ENCODE data around the gene SORCS2.

SORCS2 gene

GRCh38 chr4:7151668-7152227, 40.6 kb upstream of the SORCS2 start:
- no peak overlapping the region for H3K27ac ChIP-seq (ENCODE audit: low read depth, low read length, poor library complexity, severe bottlenecking)
- no peaks in the 10 kb centered on the region for H3K4me1 ChIP-seq (ENCODE audit: insufficient read depth, low read length, severe bottlenecking)
- H3F3A ChIP-seq (ENCODE audit: insufficient read depth, low read length): no peaks in the 10 kb centered on the region
- H3K27me3 ChIP-seq (ENCODE audit: insufficient read depth, low read length): no peaks in the 10 kb centered on the region
- no peaks in the 10 kb centered on the region for H3K9me2 ChIP-seq (ENCODE audit: low read depth, low read length)
- no peak overlapping the region for H3K4me2 ChIP-seq (ENCODE audit: low read length)
- no peaks in the 10 kb centered on the region for H3K36me3 ChIP-seq (ENCODE audit: insufficient read depth, low read length)
- H4K20me1 ChIP-seq (ENCODE audit: insufficient read depth, low read length): no peaks in the 10 kb centered on the region
- H3K9me3 ChIP-seq (ENCODE audit: low read length): no peaks in the 10 kb centered on the region
- H3K4me3 ChIP-seq (ENCODE audit: low read depth, low read length, poor library complexity, severe bottlenecking): no peak overlapping the region
- no peak for TF ChIP-seq EZH2 (IDR thresholded peaks at IDR 0.05; ENCODE audit: borderline replicate concordance, low read length)
- no peak for TF ChIP-seq CTCF (IDR thresholded peaks at IDR 0.05; ENCODE audit: low read length)
- H3K79me2 ChIP-seq (ENCODE audit: insufficient read depth, low read length): no peaks in the 10 kb centered on the region
- no peak overlapping the region for H3K9ac ChIP-seq (ENCODE audit: low read length)
- no peak overlapping the region for H2AFZ ChIP-seq (ENCODE audit: low read length)

DNA sequence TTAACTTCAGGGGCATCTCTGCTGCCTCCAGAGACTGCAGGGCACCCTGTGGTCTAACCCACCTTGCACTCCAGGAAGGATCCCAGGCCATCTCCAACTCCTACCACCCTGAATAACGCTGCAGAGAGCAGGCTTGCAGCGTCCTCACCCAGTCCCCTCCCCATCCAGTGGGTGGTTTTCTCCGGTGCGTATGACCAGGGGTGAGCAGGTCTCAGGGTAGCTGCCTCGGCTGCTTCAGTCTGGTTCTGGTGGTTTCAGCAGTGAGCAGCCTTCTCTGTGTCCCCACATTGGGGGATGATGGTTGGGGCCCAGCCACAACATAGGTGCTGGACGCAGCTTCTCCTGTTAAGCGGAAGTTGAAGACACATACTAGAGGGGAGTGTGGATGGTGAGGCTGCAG, 38.6 kb upstream of the SORCS2 start:
- Histone ChIP-seq H3K27ac (ENCODE audit: low read depth, low read length, poor library complexity, severe bottlenecking) (no peak overlapping the region), H3F3A (ENCODE audit: insufficient read depth, low read length) (no peaks in the 10 kb centered on the region), H3K36me3 (ENCODE audit: insufficient read depth, low read length) (no peaks in the 10 kb centered on the region), H3K4me1 (ENCODE audit: insufficient read depth, low read length, severe bottlenecking) (no peaks in the 10 kb centered on the region), H2AFZ (ENCODE audit: low read length) (no peak overlapping the region), H3K4me3 (ENCODE audit: low read depth, low read length, poor library complexity, severe bottlenecking) (no peak overlapping the region), H3K79me2 (ENCODE audit: insufficient read depth, low read length) (no peaks in the 10 kb centered on the region), H3K9me2 (ENCODE audit: low read depth, low read length) (no peaks in the 10 kb centered on the region), H4K20me1 (ENCODE audit: insufficient read depth, low read length) (no peaks in the 10 kb centered on the region), H3K27me3 (ENCODE audit: insufficient read depth, low read length) (no peaks in the 10 kb centered on the region), H3K9ac (ENCODE audit: low read length) (no peak overlapping the region), H3K4me2 (ENCODE audit: low read length) (no peak overlapping the region), H3K9me3 (ENCODE audit: low read length) (no peaks in the 10 kb centered on the region)
- no peak for TF ChIP-seq EZH2 (IDR thresholded peaks at IDR 0.05; ENCODE audit: borderline replicate concordance, low read length)
- no peak for TF ChIP-seq CTCF (IDR thresholded peaks at IDR 0.05; ENCODE audit: low read length)

DNA sequence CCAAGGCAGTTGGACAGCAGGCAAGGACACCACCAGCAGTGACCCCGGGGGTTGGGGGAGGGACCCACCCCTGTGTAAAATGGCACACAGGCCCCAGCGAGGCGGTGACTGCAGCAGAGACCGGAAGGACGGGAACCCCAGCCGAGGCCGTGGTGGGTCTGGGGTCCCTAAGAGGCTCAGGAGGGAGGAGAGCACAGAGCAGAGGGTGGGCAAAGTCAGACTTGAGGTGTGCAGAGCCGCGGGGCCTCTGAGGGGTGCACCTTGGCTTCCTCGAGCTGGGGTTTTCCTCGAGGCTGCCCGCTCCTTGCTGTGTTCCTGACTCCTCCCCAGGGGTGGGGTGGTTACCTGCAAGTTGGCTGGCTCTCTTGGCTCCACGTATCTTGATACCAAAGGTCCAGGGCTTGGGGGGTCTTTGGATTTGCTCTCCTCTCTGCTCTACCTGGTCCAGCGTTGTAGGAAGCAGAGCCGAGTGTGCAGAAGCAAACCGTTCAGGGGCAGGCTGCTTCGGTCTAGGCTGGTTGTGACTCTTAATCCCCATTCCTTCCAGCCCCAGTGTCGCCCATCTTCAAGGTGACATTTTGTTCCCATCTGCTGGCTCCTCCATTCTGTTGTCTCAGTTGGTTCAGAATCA, 37.9 kb upstream of the SORCS2 start:
- Histone ChIP-seq H3K79me2 (ENCODE audit: insufficient read depth, low read length) (no peaks in the 10 kb centered on the region), H4K20me1 (ENCODE audit: insufficient read depth, low read length) (no peaks in the 10 kb centered on the region), H2AFZ (ENCODE audit: low read length) (no peak overlapping the region), H3K9ac (ENCODE audit: low read length) (no peak overlapping the region), H3K27ac (ENCODE audit: low read depth, low read length, poor library complexity, severe bottlenecking) (no peak overlapping the region), H3K4me2 (ENCODE audit: low read length) (no peak overlapping the region), H3K9me3 (ENCODE audit: low read length) (no peaks in the 10 kb centered on the region), H3K27me3 (ENCODE audit: insufficient read depth, low read length) (no peaks in the 10 kb centered on the region), H3K4me1 (ENCODE audit: insufficient read depth, low read length, severe bottlenecking) (no peaks in the 10 kb centered on the region), H3K4me3 (ENCODE audit: low read depth, low read length, poor library complexity, severe bottlenecking) (no peak overlapping the region), H3F3A (ENCODE audit: insufficient read depth, low read length) (no peaks in the 10 kb centered on the region), H3K9me2 (ENCODE audit: low read depth, low read length) (no peaks in the 10 kb centered on the region), H3K36me3 (ENCODE audit: insufficient read depth, low read length) (no peaks in the 10 kb centered on the region)
- TF ChIP-seq CTCF (IDR thresholded peaks at IDR 0.05; ENCODE audit: low read length) (no peak), EZH2 (IDR thresholded peaks at IDR 0.05; ENCODE audit: borderline replicate concordance, low read length) (no peak)

Measured in OCI-LY1 (cell line).